A549 treated with dexamethasone at 1 μM for 4 hours (cell line): ENCODE data around the gene TMEM25. TPM values are rescaled to one million over a fixed set of nuclear protein-coding genes. Genes with fewer than 3 reads are reported as not detected.

Source experiments
- total RNA-seq: library from RNA; stranded (reverse); fragments of 200-300 nt; extraction: Qiagen RNA extraction; gene quantifications from 5 replicates; pipeline ENCODE4 v1.2.3, GENCODE V29; 2022

Gene TMEM25
- 0.28 to 0.70 TPM (median 0.45 TPM) in 5 replicates for total RNA-seq

DNA sequence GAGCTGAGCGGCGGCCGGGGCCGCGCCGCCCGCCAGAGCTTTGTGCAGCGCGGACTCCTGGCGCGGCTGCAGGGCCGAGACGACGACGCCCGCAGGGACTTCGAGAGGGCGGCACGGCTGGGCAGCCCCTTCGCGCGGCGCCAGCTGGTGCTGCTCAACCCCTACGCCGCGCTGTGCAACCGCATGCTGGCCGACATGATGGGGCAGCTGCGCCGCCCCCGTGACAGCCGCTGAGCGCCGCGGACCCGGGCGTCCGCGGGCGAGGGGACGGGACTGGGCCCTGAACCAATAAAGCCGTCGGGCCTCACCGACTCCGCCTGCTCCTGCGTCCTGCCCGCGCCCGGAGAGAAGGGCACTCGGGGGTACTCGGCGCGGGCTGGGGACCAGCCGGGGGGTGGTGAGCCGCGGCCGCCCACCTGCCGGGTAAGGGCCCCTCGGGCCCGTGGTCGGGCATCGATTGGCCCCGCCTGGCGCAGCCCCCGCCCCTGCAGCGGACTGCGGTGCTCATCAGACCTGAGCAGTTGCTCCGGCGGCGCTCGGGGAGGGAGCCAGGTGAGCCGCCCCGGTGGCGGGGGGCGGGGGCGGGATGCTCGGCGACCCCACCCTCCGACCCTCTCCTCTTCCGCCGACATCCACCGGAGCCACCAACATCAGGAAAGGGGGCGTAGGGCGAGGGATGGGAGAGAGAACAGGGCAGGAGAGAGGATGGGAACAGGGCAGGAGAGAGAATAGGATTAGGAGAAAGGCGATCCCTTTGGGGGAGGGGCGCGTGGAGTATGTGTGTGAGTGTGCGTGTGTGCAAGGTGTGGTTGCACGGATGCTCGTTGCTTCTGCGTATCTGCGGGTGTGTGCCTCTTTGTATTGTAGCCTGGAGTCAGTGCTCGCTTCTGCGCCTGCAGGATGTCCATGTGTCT, at the start of gene TMEM25:
Gene TMEM25, plus strand, starts transcription at position 510 of the 914 bp plus-strand sequence. CDS start 610 bp downstream, outside the sequence.

DNA sequence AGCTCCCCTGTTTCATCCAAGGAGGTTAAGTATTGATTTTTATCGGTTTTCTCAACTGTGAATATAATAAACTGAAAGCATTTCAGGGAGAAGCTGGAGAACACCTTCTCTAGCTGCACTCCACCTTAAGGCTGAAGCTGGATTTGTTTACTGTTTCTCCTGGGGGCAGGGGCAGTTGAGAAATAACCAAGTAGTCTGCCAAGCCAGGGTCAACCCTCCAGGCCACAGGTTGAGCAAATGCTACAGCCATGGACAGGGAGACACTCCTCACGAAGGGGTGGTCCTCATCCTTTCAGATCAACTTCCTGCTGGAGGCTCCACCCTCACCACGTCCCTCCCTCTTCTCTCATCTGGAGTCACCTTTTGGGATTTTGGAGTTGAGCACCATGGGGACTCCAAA, 3.9 kb upstream of the TMEM25 start, which contains the start of gene TTC36:
Gene TTC36, plus strand, starts transcription at position 366 of the 400 bp plus-strand sequence. Its CDS starts 21 bp downstream, at position 387.

DNA sequence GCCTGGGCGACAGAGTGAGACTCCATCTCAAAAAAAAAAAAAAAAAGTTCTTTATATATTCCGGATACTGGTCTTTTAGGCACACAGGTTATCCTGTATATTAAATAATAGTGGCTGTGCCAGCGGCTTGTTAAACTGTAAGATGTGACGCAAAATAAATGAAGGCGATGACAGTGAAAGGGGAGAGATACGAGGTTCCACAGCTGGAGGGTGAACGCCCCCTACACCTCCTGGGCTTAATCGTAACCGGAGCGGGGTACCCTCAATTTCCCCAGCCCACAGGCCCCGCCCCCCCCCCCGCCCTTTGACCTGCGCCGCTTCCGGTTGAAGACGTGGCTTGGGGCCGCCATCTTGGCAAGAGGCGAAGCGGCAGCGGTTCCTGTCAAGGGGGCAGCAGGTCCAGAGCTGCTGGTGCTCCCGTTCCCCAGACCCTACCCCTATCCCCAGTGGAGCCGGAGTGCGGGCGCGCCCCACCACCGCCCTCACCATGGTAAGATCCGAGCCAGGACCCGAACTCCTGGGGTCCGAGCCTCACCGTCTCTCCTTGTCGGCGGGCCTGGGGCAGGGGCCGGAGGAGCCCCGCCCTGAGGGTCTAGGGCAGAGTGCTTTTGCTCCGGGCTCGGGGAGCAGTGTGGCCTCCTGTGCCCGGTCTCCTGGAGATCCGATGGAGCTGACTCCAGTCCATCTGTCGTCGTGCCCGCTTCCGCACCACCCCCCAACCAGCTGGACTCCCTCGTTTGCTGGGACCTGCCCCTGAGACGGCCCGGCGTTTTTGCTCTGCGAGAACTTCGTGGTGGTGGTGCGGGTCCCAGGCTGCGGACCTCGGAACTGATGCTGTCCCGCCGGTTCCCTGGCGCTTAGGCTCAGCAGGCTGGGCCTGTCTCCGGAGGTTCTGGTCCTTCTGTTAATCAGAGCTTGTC, 41.3 kb downstream of the TMEM25 start, which contains the start of gene ARCN1:
Gene ARCN1, plus strand, starts transcription at position 349 of the 920 bp plus-strand sequence. Its CDS starts 139 bp downstream, at position 488.

Other genes with a start within 250 kb of the TMEM25 start
- not detected in 5 replicates for gene CD3E, start 226.5 kb upstream of the TMEM25 start, total RNA-seq
- gene CD3D, start 188.5 kb upstream of the TMEM25 start, total RNA-seq, result not detected in 5 replicates
- gene CD3G, start 186.8 kb upstream of the TMEM25 start, total RNA-seq, result not detected in 5 replicates
- gene UBE4A, start 171.6 kb upstream of the TMEM25 start, total RNA-seq, result 9.3 to 13.2 TPM (median 11.6 TPM) in 5 replicates
- gene ATP5MG, start 129.6 kb upstream of the TMEM25 start, total RNA-seq, result 162 to 203 TPM (median 174 TPM) in 5 replicates
- 10.4 to 14.0 TPM (median 12.9 TPM) in 5 replicates for gene KMT2A, start 94.7 kb upstream of the TMEM25 start, total RNA-seq
- not detected in 5 replicates for gene TTC36, start 3.7 kb upstream of the TMEM25 start, total RNA-seq
- gene IFT46, start 34.7 kb downstream of the TMEM25 start, total RNA-seq, result 17.1 to 20.0 TPM (median 17.4 TPM) in 5 replicates
- gene ARCN1, start 41.2 kb downstream of the TMEM25 start, total RNA-seq, result 90.4 to 98.1 TPM (median 95.8 TPM) in 5 replicates
- gene PHLDB1, start 76.4 kb downstream of the TMEM25 start, total RNA-seq, result 8.9 to 10.9 TPM (median 10.4 TPM) in 5 replicates
- gene TREH, start 148.5 kb downstream of the TMEM25 start, total RNA-seq, result not detected in 5 replicates